ENCODE measurements around the gene WNT10A. TPM values are rescaled to one million over a fixed set of nuclear protein-coding genes. Genes with fewer than 3 reads are reported as not detected.

Gene WNT10A
- total RNA-seq, 1 experiment from 2014 or later, result 1.5 TPM

GRCh38 chr2:218853766-218854165 lies 26.9 kb upstream of the WNT10A start:
- Histone ChIP-seq H3K9me3 (ENCODE audit: control insufficient read depth in 1 of 2, insufficient read depth in 1 of 2, low read depth in 1 of 2, low read length in 2 of 2) (no peaks in the 10 kb centered on the region), H3K9ac (ENCODE audit: low read length) (no peak overlapping the region), H3K79me2 (ENCODE audit: insufficient read depth, low read length) (no peaks in the 10 kb centered on the region), H3K27ac (ENCODE audit: low read depth, low read length) (no peak overlapping the region), H3K9me2 (ENCODE audit: insufficient read depth) (no peaks in the 10 kb centered on the region), H3K27me3 (ENCODE audit: insufficient read depth, low read length) (peaks cover 4% of the 10 kb centered on the region; the same call in 1 of the 2 replicates), H3K4me2 (ENCODE audit: low read length) (peak overlapping the region; percentile 49), H4K20me1 (ENCODE audit: insufficient read depth) (no peaks in the 10 kb centered on the region), H2AFZ (ENCODE audit: low read depth, low read length, poor library complexity, severe bottlenecking) (peak overlapping the region; percentile 42), H3K4me1 (ENCODE audit: control insufficient read depth in 1 of 2, insufficient read depth in 2 of 2, low read length in 2 of 2) (peaks cover 31 to 53% of the 10 kb centered on the region in 2 experiments), H3K36me3 (ENCODE audit: control insufficient read depth in 1 of 2, insufficient read depth in 2 of 2, low read length in 2 of 2) (no peaks in the 10 kb centered on the region), H3K4me3 (replicated peaks in 1 of 2; ENCODE audit: low read depth in 1 of 2, low read length in 2 of 2) (no peak overlapping the region)
- DNase-seq (ENCODE audit: low read depth, low spot score), result no peak
- BruUV-seq (replicated peaks), result no TSS peak
- TF ChIP-seq JUND (IDR thresholded peaks at IDR 0.05) (no peak), YY1 (IDR thresholded peaks at IDR 0.05; ENCODE audit: extremely low read depth, insufficient replicate concordance, low read depth, low read length) (no peak), RAD21 (IDR thresholded peaks at IDR 0.05; ENCODE audit: low read depth) (no peak)
- ATAC-seq, result peak; percentile 60
- ChIA-PET POLR2A (interaction anchor here (2.0 kb wide), 1 partner anchor 148 kb away, joined by 8 read pairs; no protein-coding TSS in a partner anchor), CTCF (interaction anchor here (0.9 to 4.3 kb wide), 9 partner anchors 10 to 301 kb away, joined by 3 to 35 read pairs (median 5); no protein-coding TSS in a partner anchor), RAD21 (ENCODE audit: low non-redundant PET in 1 of 2, low total read pairs in 2 of 2, uncharacterized antibody in 2 of 2, unreplicated experiment in 2 of 2) (interaction anchor here (1.0 to 1.1 kb wide), 3 partner anchors 41 to 45 kb away, joined by 3 to 5 read pairs (median 5); no protein-coding TSS in a partner anchor)
- intact Hi-C loops (cut with micrococcal nuclease), result loop anchor here (1.0 to 2.0 kb wide), 5 partner anchors 45 to 301 kb away; no protein-coding TSS in a partner anchor

DNA sequence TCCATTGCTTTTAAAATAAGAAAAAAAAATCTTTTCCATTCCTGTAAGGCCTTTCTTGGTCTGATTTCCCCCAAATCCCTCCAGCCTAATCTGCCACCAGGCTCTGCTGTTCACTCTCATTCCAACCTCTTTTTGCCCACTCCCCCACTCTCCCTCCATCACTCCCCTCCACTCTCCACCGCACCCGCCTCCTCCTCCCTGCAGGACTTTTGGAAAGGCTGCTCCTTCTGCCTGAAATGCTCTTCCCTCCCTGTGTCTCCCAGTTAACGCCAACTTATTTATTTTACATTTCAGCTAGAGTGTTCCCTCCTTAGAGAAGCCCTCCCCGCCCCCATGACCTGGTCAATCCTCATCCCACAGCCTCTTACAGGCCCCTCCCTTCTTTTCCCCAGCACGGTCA lies 25.8 kb upstream of the WNT10A start:
- ChIA-PET POLR2A (interaction anchor here (2.0 kb wide), 1 partner anchor 147 kb away, joined by 8 read pairs; no protein-coding TSS in a partner anchor), RAD21 (ENCODE audit: low non-redundant PET in 1 of 2, low total read pairs in 2 of 2, uncharacterized antibody in 2 of 2, unreplicated experiment in 2 of 2) (no interaction called here), CTCF (interaction anchor here (4.3 kb wide), 1 partner anchor 44 kb away, joined by 35 read pairs; no protein-coding TSS in a partner anchor)
- H3K27ac ChIP-seq (ENCODE audit: low read depth, low read length), result no peak overlapping the region
- H3K27me3 ChIP-seq (ENCODE audit: insufficient read depth, low read length), result peaks cover 9% of the 10 kb centered on the region; the same call in 1 of the 2 replicates
- no peak for ATAC-seq
- no peaks in the 10 kb centered on the region for H3K9me3 ChIP-seq (ENCODE audit: control insufficient read depth in 1 of 2, insufficient read depth in 1 of 2, low read depth in 1 of 2, low read length in 2 of 2)
- H3K36me3 ChIP-seq (ENCODE audit: control insufficient read depth in 1 of 2, insufficient read depth in 2 of 2, low read length in 2 of 2), result no peaks in the 10 kb centered on the region
- no peaks in the 10 kb centered on the region for H3K79me2 ChIP-seq (ENCODE audit: insufficient read depth, low read length)
- BruUV-seq (replicated peaks), result no TSS peak
- peak overlapping the region; percentile 26 for H2AFZ ChIP-seq (ENCODE audit: low read depth, low read length, poor library complexity, severe bottlenecking)
- H3K9me2 ChIP-seq (ENCODE audit: insufficient read depth), result no peaks in the 10 kb centered on the region
- intact Hi-C loops (cut with micrococcal nuclease), result no loop called here
- H4K20me1 ChIP-seq (ENCODE audit: insufficient read depth), result no peaks in the 10 kb centered on the region
- DNase-seq (ENCODE audit: low read depth, low spot score), result no peak
- H3K4me3 ChIP-seq (replicated peaks in 1 of 2; ENCODE audit: low read depth in 1 of 2, low read length in 2 of 2), result no peak overlapping the region
- TF ChIP-seq EZH2phosphoT487 (IDR thresholded peaks at IDR 0.05; ENCODE audit: borderline replicate concordance) (no peak), ZNF274 (IDR thresholded peaks at IDR 0.05; ENCODE audit: low read depth, low read length) (no peak), YY1 (IDR thresholded peaks at IDR 0.05; ENCODE audit: extremely low read depth, insufficient replicate concordance, low read depth, low read length) (no peak), CTCF (IDR thresholded peaks at IDR 0.05 in 2 of 3, conservative IDR thresholded peaks at IDR 0.05 in 1 of 3; ENCODE audit: borderline replicate concordance in 1 of 3, insufficient read depth in 1 of 3, low read depth in 2 of 3, low read length in 2 of 3) (no peak), ZFX (IDR thresholded peaks at IDR 0.05) (no peak), EGR1 (IDR thresholded peaks at IDR 0.05; ENCODE audit: low read depth) (no peak), SP1 (IDR thresholded peaks at IDR 0.05; ENCODE audit: low read depth) (no peak), EZH2 (IDR thresholded peaks at IDR 0.05) (no peak), CEBPB (IDR thresholded peaks at IDR 0.05; ENCODE audit: low read depth) (no peak), FOSL1 (IDR thresholded peaks at IDR 0.05; ENCODE audit: low read depth) (no peak), JUND (IDR thresholded peaks at IDR 0.05) (no peak), SRF (IDR thresholded peaks at IDR 0.05; ENCODE audit: low read depth) (no peak), CBX3 (IDR thresholded peaks at IDR 0.05; ENCODE audit: low read depth) (no peak), TCF7L2 (IDR thresholded peaks at IDR 0.05; ENCODE audit: borderline replicate concordance, extremely low read depth, insufficient read depth, insufficient read length) (no peak), ELF1 (IDR thresholded peaks at IDR 0.05; ENCODE audit: borderline replicate concordance, low read depth) (no peak)
- TF ChIP-seq, protein P1, sequence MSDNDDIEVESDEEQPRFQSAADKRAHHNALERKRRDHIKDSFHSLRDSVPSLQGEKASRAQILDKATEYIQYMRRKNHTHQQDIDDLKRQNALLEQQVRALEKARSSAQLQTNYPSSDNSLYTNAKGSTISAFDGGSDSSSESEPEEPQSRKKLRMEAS (IDR thresholded peaks at IDR 0.05), result no peak
- TF ChIP-seq, protein P2, sequence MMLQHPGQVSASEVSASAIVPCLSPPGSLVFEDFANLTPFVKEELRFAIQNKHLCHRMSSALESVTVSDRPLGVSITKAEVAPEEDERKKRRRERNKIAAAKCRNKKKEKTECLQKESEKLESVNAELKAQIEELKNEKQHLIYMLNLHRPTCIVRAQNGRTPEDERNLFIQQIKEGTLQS (IDR thresholded peaks at IDR 0.05), result no peak
- H3K9ac ChIP-seq (ENCODE audit: low read length), result no peak overlapping the region
- peaks cover 23 to 50% of the 10 kb centered on the region in 2 experiments for H3K4me1 ChIP-seq (ENCODE audit: control insufficient read depth in 1 of 2, insufficient read depth in 2 of 2, low read length in 2 of 2)
- H3K4me2 ChIP-seq (ENCODE audit: low read length), result no peak overlapping the region
